Activated B cell treated with CpG ODN at 0.5 μM for 24 hours (primary cell): ENCODE data around the gene PXMP2. TPM values are rescaled to one million over a fixed set of nuclear protein-coding genes. Genes with fewer than 3 reads are reported as not detected.

ENCODE experiments used
- ATAC-seq: fragments of 200-7000 bp; cut with Tn5 transposase; one replicate; pipeline ENCODE4 v1.10.0; 2021; ENCODE audit warnings: low read depth, mild to moderate bottlenecking, moderate library complexity
- CTCF ChIA-PET: fragments of 350-600 bp; sonication (Branson Sonifier 250); formaldehyde crosslinking; loops from one replicate; lab custom pipeline; 2021; ENCODE audit warnings: antibody characterized with exemption; lab: Charles Lee
- POLR2A ChIA-PET: fragments of 350-600 bp; sonication (Branson Sonifier 250); formaldehyde crosslinking; loops from one replicate; lab custom pipeline; 2021; ENCODE audit warnings: antibody characterized with exemption; lab: Charles Lee
- DNase-seq: peaks from one replicate; pipeline ENCODE4 v3.0.0; 2022
- H3K27ac Mint-ChIP-seq: one replicate; pipeline ENCODE4 v1.8.0; 2020; ENCODE audit warnings: mixed read lengths
- H3K27me3 Mint-ChIP-seq: one replicate; pipeline ENCODE4 v1.8.0; 2021; ENCODE audit warnings: mixed read lengths
- H3K36me3 Mint-ChIP-seq: one replicate; pipeline ENCODE4 v1.8.0; 2021; ENCODE audit warnings: low read depth, mixed read lengths
- H3K4me1 Mint-ChIP-seq: one replicate; pipeline ENCODE4 v1.8.0; 2021; ENCODE audit warnings: mixed read lengths
- H3K4me3 Mint-ChIP-seq: one replicate; pipeline ENCODE4 v1.8.0; 2020; ENCODE audit warnings: mild to moderate bottlenecking, mixed read lengths
- H3K9me3 Mint-ChIP-seq: one replicate; pipeline ENCODE4 v1.8.0; 2020; ENCODE audit warnings: mixed read lengths
- intact Hi-C: fragments of 100-400 bp; cut with micrococcal nuclease; formaldehyde crosslinking; loops from one replicate; pipeline ENCODE4 v1.15.1; 2024
- total RNA-seq: library from RNA; stranded (reverse); gene quantifications from 2 replicates; pipeline ENCODE4 v1.2.3, GENCODE V29; 2022
- TF ChIP-seq, protein P1 (sequence below): fragments of 200-600 bp; IDR thresholded peaks from one replicate; pipeline ENCODE4 v1.8.0; 2022; ENCODE audit warnings: antibody characterized with exemption, mild to moderate bottlenecking

PXMP2 gene
- total RNA-seq, 1 donor from 2014 or later, result 7.7 TPM

- no peaks in the 10 kb centered on the region for H3K9me3 Mint-ChIP-seq
- DNase-seq, result no peak
- H3K36me3 Mint-ChIP-seq, result peaks cover 72% of the 10 kb centered on the region
- ChIA-PET CTCF (no interaction called here), POLR2A (no interaction called here)
- H3K4me1 Mint-ChIP-seq, result no peaks in the 10 kb centered on the region
- TF ChIP-seq, protein P1, sequence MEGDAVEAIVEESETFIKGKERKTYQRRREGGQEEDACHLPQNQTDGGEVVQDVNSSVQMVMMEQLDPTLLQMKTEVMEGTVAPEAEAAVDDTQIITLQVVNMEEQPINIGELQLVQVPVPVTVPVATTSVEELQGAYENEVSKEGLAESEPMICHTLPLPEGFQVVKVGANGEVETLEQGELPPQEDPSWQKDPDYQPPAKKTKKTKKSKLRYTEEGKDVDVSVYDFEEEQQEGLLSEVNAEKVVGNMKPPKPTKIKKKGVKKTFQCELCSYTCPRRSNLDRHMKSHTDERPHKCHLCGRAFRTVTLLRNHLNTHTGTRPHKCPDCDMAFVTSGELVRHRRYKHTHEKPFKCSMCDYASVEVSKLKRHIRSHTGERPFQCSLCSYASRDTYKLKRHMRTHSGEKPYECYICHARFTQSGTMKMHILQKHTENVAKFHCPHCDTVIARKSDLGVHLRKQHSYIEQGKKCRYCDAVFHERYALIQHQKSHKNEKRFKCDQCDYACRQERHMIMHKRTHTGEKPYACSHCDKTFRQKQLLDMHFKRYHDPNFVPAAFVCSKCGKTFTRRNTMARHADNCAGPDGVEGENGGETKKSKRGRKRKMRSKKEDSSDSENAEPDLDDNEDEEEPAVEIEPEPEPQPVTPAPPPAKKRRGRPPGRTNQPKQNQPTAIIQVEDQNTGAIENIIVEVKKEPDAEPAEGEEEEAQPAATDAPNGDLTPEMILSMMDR, result no peak
- H3K27me3 Mint-ChIP-seq, result no peaks in the 10 kb centered on the region
- ATAC-seq, result no peak
- H3K27ac Mint-ChIP-seq, result no peak overlapping the region
- H3K4me3 Mint-ChIP-seq, result no peak overlapping the region
- intact Hi-C loops, result no loop called here
Measured at GRCh38 chr12:132673288-132674179, 13.9 kb upstream of the PXMP2 start.

DNA sequence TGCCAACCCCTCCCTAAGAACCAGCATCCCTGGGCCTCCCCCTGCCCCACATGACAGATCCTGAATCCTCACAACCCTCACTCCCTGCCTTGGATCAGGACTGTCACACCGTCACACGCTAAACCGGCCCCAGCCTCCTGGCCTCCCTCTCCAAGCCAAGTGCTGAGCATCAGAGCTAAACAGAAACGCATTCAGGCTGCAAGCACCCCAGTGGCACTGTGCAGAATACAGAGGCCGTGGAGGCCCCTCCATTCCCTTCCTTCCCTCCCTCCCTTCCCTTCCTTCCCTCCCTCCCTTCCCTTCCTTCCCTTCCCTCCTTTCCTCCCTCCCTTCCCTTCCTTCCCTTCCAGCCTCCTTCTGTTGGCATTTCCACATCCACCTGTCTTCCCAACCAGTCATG lies 12.8 kb upstream of the PXMP2 start:
- no peak for ATAC-seq
- DNase-seq, result no peak
- CTCF ChIA-PET, result no interaction called here
- no peaks in the 10 kb centered on the region for H3K27me3 Mint-ChIP-seq
- no peaks in the 10 kb centered on the region for H3K9me3 Mint-ChIP-seq
- POLR2A ChIA-PET, result interaction anchor here (0.6 kb wide), 1 partner anchor 61 kb away, joined by 7 read pairs; no protein-coding TSS in a partner anchor
- H3K36me3 Mint-ChIP-seq, result peaks cover 73% of the 10 kb centered on the region
- no peak overlapping the region for H3K4me3 Mint-ChIP-seq
- H3K4me1 Mint-ChIP-seq, result no peaks in the 10 kb centered on the region
- intact Hi-C loops, result no loop called here
- TF ChIP-seq, protein P1, result no peak
- no peak overlapping the region for H3K27ac Mint-ChIP-seq

- H3K27ac Mint-ChIP-seq, result no peak overlapping the region
- no peak for ATAC-seq
Measured at GRCh38 chr12:132675757-132676432, 11.5 kb upstream of the PXMP2 start.

DNA sequence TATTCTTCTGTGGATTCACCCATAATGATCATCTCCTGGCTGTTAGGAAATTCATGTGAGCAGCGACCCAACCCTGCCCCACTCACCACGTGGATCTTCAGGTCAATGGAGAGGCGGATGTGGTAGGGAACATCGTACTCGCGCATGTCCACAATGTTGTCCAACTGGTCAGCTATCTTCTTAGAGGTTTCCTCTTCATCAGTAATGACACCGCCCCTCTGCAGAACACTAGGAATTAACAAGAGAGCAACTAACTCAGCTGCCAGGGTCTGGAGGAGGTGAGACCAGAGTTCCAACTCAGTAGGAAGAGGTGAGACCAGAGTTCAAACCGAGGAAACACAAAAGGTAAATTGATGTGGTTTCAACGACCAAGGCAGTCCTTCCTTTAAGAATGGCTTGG lies 9.9 kb upstream of the PXMP2 start:
- no peak overlapping the region for H3K27ac Mint-ChIP-seq
- no peaks in the 10 kb centered on the region for H3K4me1 Mint-ChIP-seq
- H3K9me3 Mint-ChIP-seq, result no peaks in the 10 kb centered on the region
- TF ChIP-seq, protein P1, result no peak
- no peaks in the 10 kb centered on the region for H3K27me3 Mint-ChIP-seq
- ChIA-PET CTCF (no interaction called here), POLR2A (no interaction called here)
- no peak overlapping the region for H3K4me3 Mint-ChIP-seq
- no peak for ATAC-seq
- no peak for DNase-seq
- peaks cover 69% of the 10 kb centered on the region for H3K36me3 Mint-ChIP-seq
- intact Hi-C loops, result no loop called here

More at GRCh38 chr12:132675757-132676432, 11.5 kb upstream of the PXMP2 start:
- ChIA-PET POLR2A (no interaction called here), CTCF (no interaction called here)
- DNase-seq, result no peak
- TF ChIP-seq, protein P1, result no peak
- Mint-ChIP-seq H3K9me3 (no peaks in the 10 kb centered on the region), H3K4me1 (no peaks in the 10 kb centered on the region), H3K4me3 (no peak overlapping the region), H3K36me3 (peaks cover 80% of the 10 kb centered on the region), H3K27me3 (no peaks in the 10 kb centered on the region)
- intact Hi-C loops, result no loop called here

DNA sequence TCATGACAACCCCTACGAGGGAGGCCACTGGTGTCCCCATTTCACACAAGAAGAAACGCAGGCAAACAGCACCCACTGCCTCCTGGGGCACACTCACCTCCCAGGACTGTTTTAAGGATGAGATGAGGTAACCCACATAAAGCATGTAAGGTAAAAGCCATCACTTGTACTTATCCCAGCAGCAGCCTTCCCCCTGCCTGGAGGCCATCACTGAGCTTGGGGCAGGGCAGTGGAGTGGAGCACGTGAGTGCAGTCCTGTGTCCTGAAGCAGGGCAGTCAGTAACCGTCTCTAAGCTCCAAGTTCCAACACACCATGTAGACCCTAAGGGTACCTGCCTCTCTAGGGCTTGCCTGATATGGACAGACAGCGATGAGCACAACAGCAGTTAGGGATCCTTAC lies 2.0 kb upstream of the PXMP2 start:
- H3K4me3 Mint-ChIP-seq, result peak overlapping the region; percentile 69
- peaks cover 16% of the 10 kb centered on the region for H3K4me1 Mint-ChIP-seq
- ATAC-seq (no peak), DNase-seq (no peak)
- no peak overlapping the region for H3K27ac Mint-ChIP-seq
- H3K27me3 Mint-ChIP-seq, result no peaks in the 10 kb centered on the region
- ChIA-PET CTCF (no interaction called here), POLR2A (no interaction called here)
- intact Hi-C loops, result no loop called here
- TF ChIP-seq, protein P1, result no peak
- peaks cover 3% of the 10 kb centered on the region for H3K36me3 Mint-ChIP-seq
- no peaks in the 10 kb centered on the region for H3K9me3 Mint-ChIP-seq
